SJSA1 (cell line): Measurements from ENCODE around the gene DCTN2. TPM values are rescaled to one million over a fixed set of nuclear protein-coding genes. Genes with fewer than 3 reads are reported as not detected.
"Not testable (repeated sequence)": the region's sequence is repeated elsewhere in the genome, so short reads cannot be mapped to it uniquely, and the experiment has no call there.

Source experiments
- DNase-seq, 2 experiments: peaks; one replicate each; pipeline ENCODE4 v3.0.0-alpha.2; 2015 to 2020; ENCODE audit warnings: low spot score in 2 of 2, low read depth in 1 of 2
- H3K27ac ChIP-seq: fragments of 250-450 bp; sonication (Bioruptor Pico); 2 replicates; pipeline ENCODE4 v1.5.1; 2020; ENCODE audit warnings: mild to moderate bottlenecking, moderate library complexity
- H3K27me3 ChIP-seq: fragments of 250-450 bp; sonication (Bioruptor Pico); replicated peaks from 2 replicates; pipeline ENCODE4 v1.5.1; 2020; ENCODE audit warnings: mild to moderate bottlenecking, moderate library complexity
- H3K36me3 ChIP-seq: fragments of 250-450 bp; sonication (Bioruptor Pico); 2 replicates; pipeline ENCODE4 v1.5.1; 2020; ENCODE audit warnings: mild to moderate bottlenecking
- H3K4me1 ChIP-seq: fragments of 250-450 bp; sonication (Bioruptor Pico); replicated peaks from 2 replicates; pipeline ENCODE4 v1.6.1; 2021; ENCODE audit warnings: mild to moderate bottlenecking
- H3K4me3 ChIP-seq: fragments of 250-450 bp; sonication (Bioruptor Pico); 2 replicates; pipeline ENCODE4 v1.5.1; 2020; ENCODE audit warnings: mild to moderate bottlenecking
- H3K9me3 ChIP-seq: fragments of 250-450 bp; sonication (Bioruptor Pico); replicated peaks from 2 replicates; pipeline ENCODE4 v1.5.1; 2020; ENCODE audit warnings: mild to moderate bottlenecking
- total RNA-seq: library from RNA; depleted of rRNA; stranded (reverse); fragments of >200 nt; shearing (Covaris generic); gene quantifications from 2 replicates; pipeline ENCODE4 v1.2.3, GENCODE V29; 2014

Gene DCTN2
- total RNA-seq, 1 experiment from 2014 or later, result 3,855 TPM

- no peak overlapping the region for H3K27ac ChIP-seq
- DNase-seq, result peak in 1 of 2 experiments; percentile 76
Measured at GRCh38 chr12:57569858-57570257, 22.9 kb upstream of the DCTN2 start.

GRCh38 chr12:57568838-57569237 is 21.8 kb upstream of the DCTN2 start:
- Histone ChIP-seq H3K36me3 (no peaks in the 10 kb centered on the region), H3K4me1 (no peaks in the 10 kb centered on the region), H3K27me3 (peaks cover 62% of the 10 kb centered on the region), H3K4me3 (no peak overlapping the region), H3K27ac (no peak overlapping the region), H3K9me3 (peaks cover 5% of the 10 kb centered on the region)
- peak in 1 of 2 experiments; percentile 76 for DNase-seq

More at GRCh38 chr12:57569858-57570257, 22.9 kb upstream of the DCTN2 start:
- Histone ChIP-seq H3K27me3 (peaks cover 52% of the 10 kb centered on the region), H3K36me3 (no peaks in the 10 kb centered on the region), H3K4me1 (no peaks in the 10 kb centered on the region), H3K9me3 (no peaks in the 10 kb centered on the region; the same call in 1 of the 2 replicates), H3K4me3 (no peak overlapping the region)

- Histone ChIP-seq H3K9me3 (peaks cover 13% of the 10 kb centered on the region), H3K4me3 (no peak overlapping the region), H3K27ac (no peak overlapping the region), H3K27me3 (peaks cover 71% of the 10 kb centered on the region), H3K36me3 (no peaks in the 10 kb centered on the region), H3K4me1 (peaks cover 7% of the 10 kb centered on the region)
- DNase-seq, result peak; percentile 73 to 83
Measured at GRCh38 chr12:57564178-57564740, 17.3 kb upstream of the DCTN2 start.

DNA sequence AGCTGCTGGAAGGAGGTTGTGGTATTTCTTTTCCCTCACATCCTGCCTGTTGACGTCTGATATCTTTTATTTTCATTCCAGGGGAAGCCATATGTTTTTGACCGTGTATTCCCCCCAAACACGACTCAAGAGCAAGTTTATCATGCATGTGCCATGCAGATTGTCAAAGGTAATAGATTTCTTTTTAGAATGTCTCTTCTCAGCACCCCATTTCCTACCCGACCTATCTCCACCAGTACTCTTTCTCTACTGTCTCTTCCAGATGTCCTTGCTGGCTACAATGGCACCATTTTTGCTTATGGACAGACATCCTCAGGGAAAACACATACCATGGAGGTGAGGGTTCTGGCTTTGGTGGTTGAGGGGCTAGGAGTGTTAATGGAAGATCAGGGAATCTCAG is 16.4 kb upstream of the DCTN2 start:
- Histone ChIP-seq H3K36me3 (no peaks in the 10 kb centered on the region), H3K27ac (no peak overlapping the region), H3K4me1 (peaks cover 7% of the 10 kb centered on the region), H3K4me3 (no peak overlapping the region), H3K9me3 (peaks cover 13% of the 10 kb centered on the region), H3K27me3 (peaks cover 63% of the 10 kb centered on the region)
- DNase-seq, result peak; percentile 78 to 84

DNA sequence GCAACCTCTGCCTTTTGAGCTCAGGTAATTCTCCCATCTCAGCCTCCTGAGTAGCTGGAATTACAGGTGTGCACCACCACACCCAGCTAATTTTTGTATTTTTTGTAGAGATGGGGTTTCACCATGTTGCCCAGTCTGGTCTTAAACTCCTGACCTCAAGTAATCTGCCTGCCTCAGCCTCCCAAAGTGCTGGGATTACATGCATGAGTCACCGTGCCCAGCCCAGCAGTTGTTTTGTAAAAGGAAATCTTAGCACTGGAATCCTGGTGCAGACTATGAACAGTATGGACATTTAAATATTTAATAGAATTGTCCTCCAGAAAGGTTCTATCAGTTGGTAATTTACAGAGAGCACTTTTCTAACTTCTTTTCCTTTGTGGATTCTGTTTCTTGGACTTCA is 14.1 kb upstream of the DCTN2 start:
- Histone ChIP-seq H3K27me3 (peaks cover 48% of the 10 kb centered on the region), H3K9me3 (peaks cover 13% of the 10 kb centered on the region)
- not testable (repeated sequence) for H3K4me3 ChIP-seq, H3K27ac ChIP-seq, H3K36me3 ChIP-seq, DNase-seq, H3K4me1 ChIP-seq

DNA sequence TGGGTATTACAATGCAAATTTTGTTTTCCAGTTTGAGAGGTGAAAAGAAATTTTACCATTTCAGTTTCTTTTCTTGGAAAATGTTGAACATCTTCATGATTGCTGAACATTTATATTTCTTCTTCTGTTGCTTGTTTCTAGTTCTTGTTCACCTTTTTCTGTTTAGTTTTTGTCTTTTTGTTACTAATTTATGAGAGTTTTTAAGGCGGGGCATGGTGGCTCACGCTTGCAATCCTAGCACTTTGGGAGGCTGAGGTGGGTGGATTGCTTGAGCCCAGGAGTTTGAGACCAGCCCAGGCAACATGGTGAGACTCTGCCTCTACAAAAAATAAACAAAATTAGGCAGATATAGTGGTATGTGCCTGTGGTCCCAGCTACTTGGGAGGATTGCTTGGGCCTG is 13.5 kb upstream of the DCTN2 start:
- DNase-seq, result peak; percentile 81 to 86
- Histone ChIP-seq H3K27ac (no peak overlapping the region), H3K4me3 (no peak overlapping the region), H3K9me3 (peaks cover 13% of the 10 kb centered on the region), H3K36me3 (no peaks in the 10 kb centered on the region), H3K27me3 (peaks cover 42% of the 10 kb centered on the region), H3K4me1 (peaks cover 7% of the 10 kb centered on the region)

GRCh38 chr12:57558864-57559263 is 11.9 kb upstream of the DCTN2 start:
- H3K9me3 ChIP-seq, result peaks cover 8% of the 10 kb centered on the region
- DNase-seq, result peak; percentile 69 to 86
- no peaks in the 10 kb centered on the region for H3K36me3 ChIP-seq
- H3K27ac ChIP-seq, result no peak overlapping the region
- H3K4me3 ChIP-seq, result no peak overlapping the region
- peaks cover 31% of the 10 kb centered on the region for H3K27me3 ChIP-seq
- peaks cover 7% of the 10 kb centered on the region for H3K4me1 ChIP-seq

- DNase-seq, result peak; percentile 76 to 81
- Histone ChIP-seq H3K27me3 (0 out of 2 replicates have a peak, but pooled peaks cover 4% of the 10 kb centered on the region), H3K27ac (no peak overlapping the region), H3K9me3 (no peaks in the 10 kb centered on the region), H3K4me1 (peaks cover 27% of the 10 kb centered on the region), H3K4me3 (no peak overlapping the region), H3K36me3 (no peaks in the 10 kb centered on the region)
Measured at GRCh38 chr12:57554897-57555296, 7.9 kb upstream of the DCTN2 start.

DNA sequence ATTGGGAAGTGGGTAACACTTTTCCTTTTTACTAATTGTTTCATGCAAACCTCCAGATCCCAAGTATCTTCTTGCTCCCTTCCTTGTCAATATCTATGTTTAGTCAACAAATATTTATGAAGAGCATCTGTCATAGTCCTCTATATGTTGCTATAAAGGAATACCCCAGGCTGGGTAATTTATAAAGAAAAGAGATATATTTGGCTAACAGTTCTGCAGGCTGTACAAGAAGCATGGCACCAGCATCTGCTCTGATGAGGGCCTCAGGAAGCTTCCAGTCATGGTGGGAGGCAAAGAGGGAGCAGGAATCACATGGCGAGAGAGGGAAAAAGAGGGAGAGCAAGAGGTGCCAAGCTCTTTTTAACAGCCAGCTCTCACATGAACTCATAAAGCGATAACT is 7.5 kb upstream of the DCTN2 start:
- Histone ChIP-seq H3K27me3 (0 out of 2 replicates have a peak, but pooled peaks cover 4% of the 10 kb centered on the region), H3K9me3 (no peaks in the 10 kb centered on the region), H3K27ac (no peak overlapping the region), H3K4me1 (peaks cover 28% of the 10 kb centered on the region), H3K36me3 (no peaks in the 10 kb centered on the region), H3K4me3 (no peak overlapping the region)
- peak; percentile 72 to 85 for DNase-seq

GRCh38 chr12:57553343-57554202 is 6.6 kb upstream of the DCTN2 start:
- no peak overlapping the region for H3K27ac ChIP-seq
- H3K4me1 ChIP-seq, result peaks cover 28% of the 10 kb centered on the region
- H3K27me3 ChIP-seq, result 0 out of 2 replicates have a peak, but pooled peaks cover 4% of the 10 kb centered on the region
- H3K9me3 ChIP-seq, result no peaks in the 10 kb centered on the region
- no peak overlapping the region for H3K4me3 ChIP-seq
- DNase-seq, result peak; percentile 77 to 81
- H3K36me3 ChIP-seq, result no peaks in the 10 kb centered on the region

DNA sequence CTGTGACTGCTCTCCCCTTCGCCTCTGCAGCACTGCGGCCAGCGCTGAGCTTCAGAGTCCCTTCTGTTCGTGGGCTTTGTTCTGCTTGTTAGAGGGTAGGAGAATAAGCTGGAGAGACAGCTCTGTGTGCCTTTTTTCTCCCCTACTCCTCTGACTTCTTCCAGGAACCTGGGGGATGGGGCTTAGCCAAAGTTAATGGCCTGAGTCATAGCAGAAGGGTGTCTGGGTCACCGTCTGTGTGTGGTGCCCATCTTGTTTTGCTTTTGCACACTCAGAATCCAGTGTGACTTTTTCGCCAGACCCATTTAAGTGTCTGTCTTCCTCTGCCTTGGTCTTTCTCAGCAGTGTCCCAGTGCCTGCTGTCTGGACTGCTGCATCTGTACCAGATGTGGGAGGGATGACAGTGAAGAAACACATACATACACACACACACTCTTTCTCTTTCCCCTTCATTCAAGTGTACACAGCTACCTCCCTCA is 5.9 kb upstream of the DCTN2 start:
- no peaks in the 10 kb centered on the region for H3K36me3 ChIP-seq
- peaks cover 28% of the 10 kb centered on the region for H3K4me1 ChIP-seq
- no peak overlapping the region for H3K4me3 ChIP-seq
- 0 out of 2 replicates have a peak, but pooled peaks cover 4% of the 10 kb centered on the region for H3K27me3 ChIP-seq
- no peak overlapping the region for H3K27ac ChIP-seq
- no peak for DNase-seq
- H3K9me3 ChIP-seq, result no peaks in the 10 kb centered on the region

GRCh38 chr12:57552306-57552651 is 5.3 kb upstream of the DCTN2 start:
- Histone ChIP-seq H3K4me3 (no peak overlapping the region), H3K27ac (no peak overlapping the region), H3K36me3 (no peaks in the 10 kb centered on the region), H3K27me3 (0 out of 2 replicates have a peak, but pooled peaks cover 6% of the 10 kb centered on the region), H3K4me1 (peaks cover 32% of the 10 kb centered on the region), H3K9me3 (no peaks in the 10 kb centered on the region)
- DNase-seq, result peak in 1 of 2 experiments; percentile 81

GRCh38 chr12:57551637-57552305 is 4.8 kb upstream of the DCTN2 start:
- no peak overlapping the region for H3K27ac ChIP-seq
- no peak overlapping the region for H3K4me3 ChIP-seq
- H3K27me3 ChIP-seq, result 0 out of 2 replicates have a peak, but pooled peaks cover 6% of the 10 kb centered on the region
- H3K9me3 ChIP-seq, result no peaks in the 10 kb centered on the region
- H3K36me3 ChIP-seq, result peaks cover 2% of the 10 kb centered on the region
- H3K4me1 ChIP-seq, result peaks cover 32% of the 10 kb centered on the region
- DNase-seq, result no peak
